LNCAP (cell line): ENCODE data around the gene TPH1.

Source experiments
- CTCF ChIP-seq: fragments of 450-650 bp; IDR thresholded peaks from 2 replicates; pipeline ENCODE4 v1.5.1; 2017; ENCODE audit warnings: mild to moderate bottlenecking

TPH1 gene

DNA sequence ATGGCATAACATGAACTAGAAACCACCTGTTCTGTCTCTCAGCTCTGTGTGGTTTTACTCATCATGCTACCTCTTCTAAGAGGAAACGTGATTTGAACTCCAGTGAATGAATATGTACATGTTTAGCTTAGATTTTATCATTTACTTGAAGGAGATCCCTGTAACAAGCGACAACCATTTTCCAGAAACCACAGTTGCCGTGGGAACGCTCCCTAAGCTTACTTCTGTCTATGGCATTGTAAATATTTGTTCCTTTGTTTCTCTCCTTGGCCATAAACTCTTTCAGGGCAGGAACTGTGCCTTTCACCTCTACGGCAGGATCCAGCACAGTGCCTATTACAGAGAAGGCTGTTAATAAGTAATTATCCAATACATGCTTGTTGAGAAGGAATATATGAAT lies 17.1 kb upstream of the TPH1 start:
- no peak for TF ChIP-seq CTCF

DNA sequence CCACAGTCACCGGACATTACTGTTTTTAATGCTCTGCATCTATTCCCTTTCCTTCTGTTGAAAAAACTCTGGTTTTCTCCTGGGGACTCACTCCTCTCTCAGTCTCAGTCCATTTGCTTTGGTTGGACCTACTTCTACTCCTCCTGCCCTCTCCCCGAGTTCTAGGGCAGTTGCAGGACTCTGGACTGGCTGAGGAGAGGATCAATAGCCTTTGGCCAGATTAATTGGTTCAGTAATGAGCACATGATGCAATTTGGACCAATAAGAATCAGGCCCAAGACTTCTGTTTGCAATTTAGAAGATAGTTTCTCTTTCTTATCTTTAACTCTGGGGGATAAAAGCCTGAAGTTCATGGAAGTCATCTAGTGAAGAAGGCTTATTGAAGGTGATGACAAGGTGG lies 15.3 kb upstream of the TPH1 start:
- TF ChIP-seq CTCF = no peak

GRCh38 chr11:18056561-18057181 lies 10.6 kb upstream of the TPH1 start:
- TF ChIP-seq CTCF = no peak

DNA sequence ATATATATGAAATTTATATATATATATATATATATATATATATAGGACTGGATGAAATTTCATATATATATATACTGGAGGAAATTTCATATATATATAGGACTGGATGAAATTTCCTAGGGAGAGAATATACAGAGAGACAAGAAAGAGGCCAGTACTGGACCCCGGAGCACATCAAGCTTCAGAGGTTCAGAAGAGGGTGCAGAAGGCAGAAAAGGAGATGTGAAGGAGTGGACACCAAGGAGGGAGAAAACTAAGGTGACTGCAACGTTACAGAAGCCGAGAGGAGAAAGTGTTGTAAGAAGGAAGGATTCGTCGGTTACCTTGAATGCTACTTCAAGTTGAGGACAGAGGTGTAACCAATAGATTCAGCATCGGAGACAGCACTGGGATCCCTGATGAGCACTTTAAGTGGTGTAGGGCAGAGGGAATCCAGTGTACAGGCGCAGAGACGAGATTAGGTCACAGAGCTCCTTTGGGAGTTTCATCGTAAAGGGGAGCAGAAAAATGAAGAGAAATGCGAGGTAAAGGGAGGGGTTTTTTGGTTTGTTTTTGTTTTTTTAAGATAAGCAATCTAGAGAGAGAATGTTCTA lies 8.5 kb upstream of the TPH1 start:
- TF ChIP-seq CTCF = no peak

GRCh38 chr11:18050848-18051247 lies 4.8 kb upstream of the TPH1 start:
- TF ChIP-seq CTCF = no peak

- TF ChIP-seq CTCF = no peak
These were observed 9.6 kb downstream of the TPH1 start for GRCh38 chr11:18036456-18036855.

DNA sequence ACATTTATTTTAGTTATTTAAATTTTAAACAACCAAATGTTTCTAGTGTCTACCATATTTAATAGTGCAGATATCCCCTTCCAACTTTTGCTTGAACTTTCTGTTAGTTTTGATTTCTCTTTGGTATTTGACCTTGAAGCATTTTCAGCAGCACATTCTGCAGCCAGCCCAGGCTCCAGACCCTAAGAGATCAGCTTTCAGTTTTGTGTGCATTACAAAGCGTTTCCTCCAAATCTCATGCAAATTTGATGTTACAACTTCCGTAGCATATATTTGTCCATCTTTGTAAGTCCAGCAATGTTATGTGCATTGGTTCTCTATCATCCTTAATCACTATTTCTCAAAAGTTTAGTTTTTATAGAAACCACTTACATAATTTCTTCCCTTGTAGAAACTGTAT lies 18.6 kb downstream of the TPH1 start:
- no peak for TF ChIP-seq CTCF

DNA sequence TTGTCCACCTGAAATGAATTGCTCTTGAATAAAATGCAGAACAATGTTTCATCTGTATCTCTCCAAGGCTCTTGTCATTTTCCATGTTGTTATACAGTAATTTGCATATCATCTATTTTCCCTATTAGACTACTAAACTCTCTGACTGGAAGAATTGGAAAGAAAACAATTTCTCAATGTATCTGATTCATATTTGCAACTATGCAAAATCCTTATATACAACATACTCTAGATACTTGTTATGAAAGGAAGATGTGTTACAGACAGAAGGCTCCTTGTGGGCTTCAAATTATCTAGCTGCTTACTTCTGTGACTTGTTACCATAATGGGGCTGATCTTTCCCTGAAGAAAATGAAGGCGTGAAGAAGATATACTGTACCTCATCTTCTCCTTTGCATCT lies 23.6 kb downstream of the TPH1 start:
- TF ChIP-seq CTCF = no peak
